HEK293T (cell line): ENCODE measurements around the gene NDUFB5.
"Not testable (repeated sequence)": the region's sequence is repeated elsewhere in the genome, so short reads cannot be mapped to it uniquely, and the experiment has no call there.

Experiments
- CTCF ChIA-PET: fragments of 350-600 bp; formaldehyde crosslinking; extraction: SDS; loops from one replicate; lab custom pipeline; 2021; ENCODE audit warnings: antibody characterized with exemption, inconsistent platforms; lab: Yijun Ruan, JAX
- POLR2A ChIA-PET: fragments of 350-600 bp; formaldehyde crosslinking; extraction: SDS; loops from one replicate; lab custom pipeline; 2020; ENCODE audit warnings: antibody characterized with exemption, inconsistent platforms; lab: Yijun Ruan, JAX
- DNase-seq: peaks from one replicate; pipeline ENCODE4 v3.0.0; 2012; ENCODE audit warnings: mixed read lengths; ENCODE audit errors: extremely low spot score
- ARNT ChIP-seq: fragments of 450-650 bp; IDR thresholded peaks from 2 replicates; pipeline ENCODE4 v1.6.1; 2017; ENCODE audit warnings: mild to moderate bottlenecking
- BHLHE40 ChIP-seq: fragments of 450-650 bp; IDR thresholded peaks from 2 replicates; pipeline ENCODE4 v1.6.1; 2016; ENCODE audit warnings: mild to moderate bottlenecking, moderate library complexity, borderline replicate concordance
- CTBP1 ChIP-seq: fragments of 450-650 bp; IDR thresholded peaks from 2 replicates; pipeline ENCODE4 v1.6.1; 2016; ENCODE audit warnings: borderline replicate concordance
- ELF4 ChIP-seq: fragments of 450-650 bp; IDR thresholded peaks from 2 replicates; pipeline ENCODE4 v1.6.1; 2017; ENCODE audit warnings: antibody characterized with exemption
- FOXA1 ChIP-seq: fragments of 450-650 bp; IDR thresholded peaks from 2 replicates; pipeline ENCODE4 v1.6.1; 2016; ENCODE audit warnings: mild to moderate bottlenecking
- FOXK2 ChIP-seq: fragments of 450-650 bp; IDR thresholded peaks from 2 replicates; pipeline ENCODE4 v1.6.1; 2016; ENCODE audit warnings: mild to moderate bottlenecking
- FOXM1 ChIP-seq: fragments of 450-650 bp; IDR thresholded peaks from 2 replicates; pipeline ENCODE4 v1.6.1; 2017; ENCODE audit warnings: mild to moderate bottlenecking, borderline replicate concordance
- HDGF ChIP-seq: fragments of 450-650 bp; IDR thresholded peaks from 2 replicates; pipeline ENCODE4 v1.6.1; 2017; ENCODE audit warnings: antibody characterized with exemption, borderline replicate concordance
- L3MBTL2 ChIP-seq: fragments of 450-650 bp; conservative IDR thresholded peaks from 2 replicates; pipeline ENCODE4 v1.6.1; 2016; ENCODE audit warnings: mild to moderate bottlenecking
- LEF1 ChIP-seq: fragments of 450-650 bp; IDR thresholded peaks from 2 replicates; pipeline ENCODE4 v1.6.1; 2017; ENCODE audit warnings: mild to moderate bottlenecking, borderline replicate concordance
- NFRKB ChIP-seq: fragments of 450-650 bp; IDR thresholded peaks from 2 replicates; pipeline ENCODE4 v1.6.1; 2016; ENCODE audit warnings: mild to moderate bottlenecking, moderate library complexity
- SP1 ChIP-seq: fragments of 450-650 bp; IDR thresholded peaks from 2 replicates; pipeline ENCODE4 v1.6.1; 2017
- SUZ12 ChIP-seq: fragments of 450-650 bp; IDR thresholded peaks from 2 replicates; pipeline ENCODE4 v1.6.1; 2016; ENCODE audit warnings: mild to moderate bottlenecking
- TARDBP ChIP-seq: fragments of 450-650 bp; IDR thresholded peaks from 2 replicates; pipeline ENCODE4 v1.6.1; 2016
- ZNF384 ChIP-seq: fragments of 450-650 bp; IDR thresholded peaks from 2 replicates; pipeline ENCODE4 v1.6.1; 2016
- TF ChIP-seq, protein P1 (sequence below): fragments of 450-650 bp; IDR thresholded peaks from 2 replicates; pipeline ENCODE4 v1.6.1; 2016

NDUFB5 gene

DNA sequence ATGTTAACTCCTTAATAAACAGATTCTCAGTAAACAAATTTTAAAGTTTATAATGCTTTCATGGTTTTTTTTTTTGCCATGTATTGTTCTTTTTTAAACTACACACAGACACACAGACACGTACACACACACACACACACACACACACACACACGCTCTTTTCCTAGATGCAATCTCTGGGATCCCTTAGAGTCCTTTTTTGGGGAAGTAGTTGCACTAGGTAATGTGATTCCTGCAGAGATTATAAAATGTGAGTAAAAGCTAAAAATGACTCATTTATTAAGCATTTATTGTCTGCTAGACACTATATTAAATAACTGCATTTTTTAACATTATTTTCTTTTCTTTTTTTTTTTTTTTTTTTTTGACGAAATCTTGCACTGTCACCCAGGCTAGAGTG lies 19.9 kb downstream of the NDUFB5 start:
- TF ChIP-seq CTBP1 (no peak), ELF4 (no peak), FOXM1 (no peak), SP1 (no peak), TARDBP (no peak), BHLHE40 (no peak), HDGF (no peak), ZNF384 (no peak), SUZ12 (no peak), ARNT (no peak), L3MBTL2 (no peak), FOXA1 (no peak), FOXK2 (no peak), LEF1 (no peak), NFRKB (no peak)
- TF ChIP-seq, protein P1, sequence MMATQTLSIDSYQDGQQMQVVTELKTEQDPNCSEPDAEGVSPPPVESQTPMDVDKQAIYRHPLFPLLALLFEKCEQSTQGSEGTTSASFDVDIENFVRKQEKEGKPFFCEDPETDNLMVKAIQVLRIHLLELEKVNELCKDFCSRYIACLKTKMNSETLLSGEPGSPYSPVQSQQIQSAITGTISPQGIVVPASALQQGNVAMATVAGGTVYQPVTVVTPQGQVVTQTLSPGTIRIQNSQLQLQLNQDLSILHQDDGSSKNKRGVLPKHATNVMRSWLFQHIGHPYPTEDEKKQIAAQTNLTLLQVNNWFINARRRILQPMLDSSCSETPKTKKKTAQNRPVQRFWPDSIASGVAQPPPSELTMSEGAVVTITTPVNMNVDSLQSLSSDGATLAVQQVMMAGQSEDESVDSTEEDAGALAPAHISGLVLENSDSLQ: no peak
- CTCF ChIA-PET: no interaction called here
- DNase-seq: no peak
- POLR2A ChIA-PET: no interaction called here

DNA sequence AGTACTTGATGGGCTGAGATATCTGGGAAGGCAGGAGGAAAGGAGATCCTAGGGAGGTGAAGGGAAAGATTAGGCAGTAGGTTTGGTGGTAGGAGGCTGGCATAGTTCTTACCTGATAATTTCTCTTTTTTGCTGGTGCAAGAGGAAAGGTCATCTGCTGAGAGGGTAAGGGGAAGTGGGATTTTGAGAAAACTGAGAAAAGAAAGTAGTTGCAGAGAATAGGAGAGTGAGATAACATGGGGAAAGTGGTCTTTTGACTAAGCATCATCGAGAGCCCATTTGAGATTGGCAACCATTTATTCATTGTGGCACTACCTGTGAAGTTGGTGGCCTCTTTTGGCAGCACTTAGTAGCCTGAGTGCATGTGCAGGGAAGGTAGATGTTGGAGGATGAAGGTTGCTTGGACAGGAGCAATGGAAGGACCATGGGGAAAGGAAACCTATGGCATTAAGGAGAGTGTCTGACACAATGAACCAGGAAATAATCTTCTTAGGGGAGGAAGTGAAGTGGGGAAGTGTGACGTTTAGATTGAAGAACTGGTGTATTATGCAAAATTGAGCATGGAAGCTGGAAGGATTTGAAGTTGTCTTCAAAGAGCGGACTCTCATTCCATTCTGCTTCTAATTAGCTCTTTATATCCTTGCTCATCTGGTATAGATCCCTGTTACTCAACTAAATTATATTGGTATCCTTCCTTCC lies 26.3 kb downstream of the NDUFB5 start:
- POLR2A ChIA-PET: interaction anchor here (0.7 kb wide), 1 partner anchor 1350 kb away, joined by 3 read pairs; no protein-coding TSS in a partner anchor
- no peak for DNase-seq
- CTCF ChIA-PET: no interaction called here
- TF ChIP-seq BHLHE40: no peak
- no peak for TF ChIP-seq HDGF
- TF ChIP-seq CTBP1: no peak
- no peak for TF ChIP-seq NFRKB
- no peak for TF ChIP-seq LEF1
- TF ChIP-seq FOXM1: no peak
- no peak for TF ChIP-seq FOXA1
- no peak for TF ChIP-seq FOXK2
- no peak for TF ChIP-seq SP1
- no peak for TF ChIP-seq ARNT
- no peak for TF ChIP-seq TARDBP
- TF ChIP-seq ZNF384: no peak
- no peak for TF ChIP-seq ELF4

DNA sequence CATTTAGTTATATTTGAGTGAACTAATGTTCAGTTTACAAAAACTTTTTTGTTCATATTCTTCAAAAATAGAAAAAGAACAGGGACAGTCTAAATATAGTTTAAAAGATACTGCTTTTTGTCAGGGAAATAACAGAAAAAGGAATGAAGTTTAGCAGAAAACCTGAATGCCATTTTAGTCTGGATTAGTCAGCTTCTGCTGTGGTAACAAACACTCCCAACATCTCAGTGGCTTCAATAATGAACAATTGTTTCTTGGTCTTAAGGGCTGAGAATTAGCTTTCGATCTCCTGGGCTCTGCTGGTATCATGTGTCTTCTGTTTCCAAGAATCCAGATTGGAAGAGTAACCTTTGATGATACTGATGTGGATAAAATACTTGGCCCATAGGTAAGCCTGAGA lies 35.9 kb downstream of the NDUFB5 start:
- TF ChIP-seq CTBP1: no peak
- TF ChIP-seq FOXA1: no peak
- no peak for TF ChIP-seq FOXK2
- no peak for TF ChIP-seq SP1
- TF ChIP-seq NFRKB: no peak
- TF ChIP-seq SUZ12: no peak
- TF ChIP-seq HDGF: no peak
- no peak for TF ChIP-seq L3MBTL2
- no peak for TF ChIP-seq FOXM1
- TF ChIP-seq TARDBP: no peak
- TF ChIP-seq BHLHE40: no peak
- no peak for TF ChIP-seq ZNF384
- no peak for TF ChIP-seq ARNT
- TF ChIP-seq, protein P1: no peak
- TF ChIP-seq LEF1: no peak
- TF ChIP-seq ELF4: no peak
- POLR2A ChIA-PET: no interaction called here
- no peak for DNase-seq
- CTCF ChIA-PET: no interaction called here

DNA sequence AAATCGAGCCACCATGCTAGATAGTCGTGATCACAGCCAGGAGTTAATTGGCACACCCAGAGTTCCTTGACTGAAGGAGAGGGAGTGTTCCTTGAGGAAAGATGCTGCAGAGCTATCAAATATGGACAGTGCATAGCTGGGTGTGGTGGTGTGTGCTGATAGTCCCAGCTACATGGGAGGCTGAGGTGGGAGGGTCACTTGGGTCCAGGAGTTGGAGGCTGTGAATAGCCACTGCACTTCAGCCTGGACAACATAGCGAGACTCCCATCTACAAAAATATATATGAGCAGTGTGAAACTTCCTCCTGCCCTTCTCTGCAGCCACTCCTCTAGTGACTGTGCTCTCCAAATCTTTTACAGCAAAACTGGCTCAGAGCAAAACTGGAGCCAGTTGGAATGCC lies 38.3 kb downstream of the NDUFB5 start:
- no peak for DNase-seq
- ChIA-PET POLR2A (interaction anchor here (0.8 kb wide), 1 partner anchor 10 kb away, joined by 3 read pairs; the partner anchor contains the start of gene USP13), CTCF (no interaction called here)

DNA sequence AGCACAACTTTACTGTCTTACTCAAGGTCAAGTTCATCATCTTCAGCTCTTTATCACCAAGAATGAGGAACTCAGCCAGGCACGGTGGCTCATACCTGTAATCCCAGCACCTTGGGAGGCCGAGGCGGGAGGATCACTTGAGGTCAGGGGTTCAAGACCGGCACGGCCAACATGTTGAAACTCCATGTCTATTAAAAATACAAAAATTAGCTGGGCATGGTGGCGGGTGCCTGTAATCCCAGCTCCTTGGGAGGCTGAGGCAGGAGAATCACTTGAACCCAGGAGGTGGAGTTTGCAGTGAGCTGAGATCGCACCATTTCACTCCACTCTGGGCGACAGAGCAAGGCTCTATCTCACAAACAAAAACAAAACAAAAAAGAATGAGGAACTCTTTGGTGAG lies 39.2 kb downstream of the NDUFB5 start:
- POLR2A ChIA-PET: interaction anchor here (0.8 kb wide), 1 partner anchor 9 kb away, joined by 3 read pairs; the partner anchor contains the start of gene USP13
- DNase-seq, CTCF ChIA-PET: not testable (repeated sequence)

More for the DNA sequence above, 38.3 kb downstream of the NDUFB5 start:
- no peak for TF ChIP-seq LEF1
- TF ChIP-seq FOXK2: no peak
- TF ChIP-seq NFRKB: no peak
- TF ChIP-seq TARDBP: no peak
- TF ChIP-seq FOXA1: no peak
- TF ChIP-seq ELF4: no peak
- TF ChIP-seq ZNF384: no peak
- TF ChIP-seq SUZ12: no peak
- TF ChIP-seq HDGF: no peak
- TF ChIP-seq L3MBTL2: no peak
- TF ChIP-seq FOXM1: no peak
- TF ChIP-seq CTBP1: no peak
- TF ChIP-seq, protein P1: no peak
- TF ChIP-seq BHLHE40: no peak
- no peak for TF ChIP-seq ARNT
- TF ChIP-seq SP1: no peak

DNA sequence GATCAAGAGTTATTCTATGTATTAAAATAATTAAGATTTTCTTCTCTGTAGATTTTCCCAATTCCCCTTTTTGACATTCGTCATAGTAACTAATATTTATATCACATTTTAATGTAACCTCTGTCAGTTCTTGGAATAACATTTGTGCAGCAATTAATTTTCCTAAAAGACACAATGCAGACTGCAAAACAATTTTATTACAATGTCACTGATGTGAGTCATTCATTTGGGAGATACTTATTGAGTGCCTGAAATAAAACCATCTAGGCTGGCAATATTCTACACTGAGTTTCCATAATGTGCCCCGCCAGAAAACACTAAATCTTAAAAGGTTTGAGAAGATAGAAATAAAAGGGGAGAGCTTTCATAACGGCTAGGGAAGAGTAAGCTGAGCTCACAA lies 41.6 kb downstream of the NDUFB5 start:
- DNase-seq: no peak
- ChIA-PET CTCF (no interaction called here), POLR2A (no interaction called here)
- no peak for TF ChIP-seq HDGF
- TF ChIP-seq CTBP1: no peak
